Suprapubic skin (tissue), 4 donors: ENCODE results near the gene SSR4.

Experiments used
- POLR2A ChIP-seq, 2 donors: fragments of 450-650 bp; IDR thresholded peaks; one replicate each; pipeline ENCODE4 v1.6.1; 2017; ENCODE audit warnings: antibody characterized with exemption in 2 of 2, mild to moderate bottlenecking in 2 of 2, moderate library complexity in 2 of 2
- POLR2AphosphoS5 ChIP-seq, 3 donors: sonication (generic); formaldehyde crosslinking; IDR thresholded peaks; one replicate each; pipeline ENCODE4 v1.6.1; 2017; ENCODE audit warnings: antibody characterized with exemption in 3 of 3
- TF ChIP-seq, protein P1 (sequence below), 2 donors: fragments of 200-600 bp in 1 of 2; fragments of 450-650 bp in 1 of 2; sonication (generic) in 1 of 2; IDR thresholded peaks; one replicate each; pipeline ENCODE4 v1.5.1; 2016 to 2019; ENCODE audit warnings: antibody characterized with exemption in 2 of 2, mild to moderate bottlenecking in 1 of 2, moderate library complexity in 1 of 2

DNA sequence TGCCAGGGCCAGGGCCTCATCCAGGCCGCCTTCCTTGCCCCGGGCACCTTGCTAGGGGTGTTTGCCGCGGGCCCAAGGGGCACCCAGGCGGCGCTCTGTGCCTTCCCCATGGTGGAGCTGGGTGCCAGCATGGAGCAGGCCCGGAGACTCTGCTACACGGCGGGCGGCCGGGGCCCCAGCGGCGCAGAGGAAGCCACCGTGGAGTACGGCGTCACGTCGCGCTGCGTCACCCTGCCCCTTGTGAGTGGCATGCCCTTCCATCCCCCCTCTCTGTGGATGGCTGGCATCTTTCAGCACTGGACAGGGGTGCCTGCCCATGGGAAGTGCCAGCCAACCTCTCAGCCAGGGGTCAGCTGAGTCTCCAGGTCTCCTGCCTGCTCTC, 26.8 kb upstream of the SSR4 start:
- TF ChIP-seq, protein P1, sequence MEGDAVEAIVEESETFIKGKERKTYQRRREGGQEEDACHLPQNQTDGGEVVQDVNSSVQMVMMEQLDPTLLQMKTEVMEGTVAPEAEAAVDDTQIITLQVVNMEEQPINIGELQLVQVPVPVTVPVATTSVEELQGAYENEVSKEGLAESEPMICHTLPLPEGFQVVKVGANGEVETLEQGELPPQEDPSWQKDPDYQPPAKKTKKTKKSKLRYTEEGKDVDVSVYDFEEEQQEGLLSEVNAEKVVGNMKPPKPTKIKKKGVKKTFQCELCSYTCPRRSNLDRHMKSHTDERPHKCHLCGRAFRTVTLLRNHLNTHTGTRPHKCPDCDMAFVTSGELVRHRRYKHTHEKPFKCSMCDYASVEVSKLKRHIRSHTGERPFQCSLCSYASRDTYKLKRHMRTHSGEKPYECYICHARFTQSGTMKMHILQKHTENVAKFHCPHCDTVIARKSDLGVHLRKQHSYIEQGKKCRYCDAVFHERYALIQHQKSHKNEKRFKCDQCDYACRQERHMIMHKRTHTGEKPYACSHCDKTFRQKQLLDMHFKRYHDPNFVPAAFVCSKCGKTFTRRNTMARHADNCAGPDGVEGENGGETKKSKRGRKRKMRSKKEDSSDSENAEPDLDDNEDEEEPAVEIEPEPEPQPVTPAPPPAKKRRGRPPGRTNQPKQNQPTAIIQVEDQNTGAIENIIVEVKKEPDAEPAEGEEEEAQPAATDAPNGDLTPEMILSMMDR (IDR thresholded peaks at IDR 0.05) = no peak
- TF ChIP-seq POLR2A (IDR thresholded peaks at IDR 0.05) = no peak
- no peak for TF ChIP-seq POLR2AphosphoS5 (IDR thresholded peaks at IDR 0.05)
